Measurements from ENCODE around the gene MPRIP. TPM values are rescaled to one million over a fixed set of nuclear protein-coding genes. Genes with fewer than 3 reads are reported as not detected.

MPRIP gene
- total RNA-seq, 2 donors from 2014 or later, result 84.3 to 258 TPM

GRCh38 chr17:17206124-17206912, 164.1 kb downstream of the MPRIP start, which contains the start of gene PLD6:
Gene PLD6 (minus strand): TSS chr17:17206333. CDS start chr17:17206286, 47 bp downstream.
- Histone ChIP-seq H3K27me3 (replicated peaks; ENCODE audit: insufficient read depth) (no peaks in the 10 kb centered on the region), H3K27ac (peak within 1 kb of the TSS; percentile 86 to 90), H3K4me1 (replicated peaks) (peaks cover 16% of the 10 kb centered on the region), H3K36me3 (no peaks in the 10 kb centered on the region), H3K4me3 (peak within 1 kb of the TSS; percentile 42 to 45), H3K9me3 (no peaks in the 10 kb centered on the region)
- TF ChIP-seq POLR2AphosphoS5 (IDR thresholded peaks at IDR 0.05), result no peak
- TF ChIP-seq POLR2A (IDR thresholded peaks at IDR 0.05), result peak; percentile 30
- TF ChIP-seq CTCF (IDR thresholded peaks at IDR 0.05), result peak in 1 of 4 experiments; percentile 5
- intact Hi-C loops (cut with DNase I), result loop anchor here (5.0 kb wide), 1 partner anchor 54 kb away; no protein-coding TSS in a partner anchor
- 14% methylated on average over 61 of the region's 78 CpGs for WGBS
- DNase-seq (ENCODE audit: low spot score), result peak; percentile 74

- no peak for DNase-seq (ENCODE audit: low spot score)
- Histone ChIP-seq H3K36me3 (no peaks in the 10 kb centered on the region), H3K27me3 (replicated peaks; ENCODE audit: insufficient read depth) (no peaks in the 10 kb centered on the region), H3K4me1 (replicated peaks) (peaks cover 14% of the 10 kb centered on the region), H3K27ac (peak overlapping the region; percentile 86 to 90), H3K4me3 (no peak overlapping the region), H3K9me3 (no peaks in the 10 kb centered on the region)
- intact Hi-C loops (cut with DNase I), result loop anchor here (5.0 kb wide), 1 partner anchor 55 kb away; no protein-coding TSS in a partner anchor
- WGBS, result 21% methylated on average over 16 of the region's 16 CpGs
- TF ChIP-seq POLR2A (IDR thresholded peaks at IDR 0.05), result peak; percentile 14
- no peak for TF ChIP-seq CTCF (IDR thresholded peaks at IDR 0.05)
- TF ChIP-seq POLR2AphosphoS5 (IDR thresholded peaks at IDR 0.05), result peak; percentile 31
These were observed 164.7 kb downstream of the MPRIP start for GRCh38 chr17:17206913-17207335.

- Histone ChIP-seq H3K4me1 (replicated peaks) (peaks cover 14% of the 10 kb centered on the region), H3K4me3 (no peak overlapping the region), H3K27me3 (replicated peaks; ENCODE audit: insufficient read depth) (no peaks in the 10 kb centered on the region), H3K9me3 (no peaks in the 10 kb centered on the region), H3K36me3 (peaks cover 0 to under 1% of the 10 kb centered on the region in 2 donors), H3K27ac (no peak overlapping the region)
- no peak for DNase-seq (ENCODE audit: low spot score)
- no peak for TF ChIP-seq POLR2A (IDR thresholded peaks at IDR 0.05)
- no peak for TF ChIP-seq CTCF (IDR thresholded peaks at IDR 0.05)
- no peak for TF ChIP-seq POLR2AphosphoS5 (IDR thresholded peaks at IDR 0.05)
- WGBS, result 78% methylated on average over 8 of the region's 8 CpGs
- intact Hi-C loops (cut with DNase I), result loop anchor here (5.0 kb wide), 1 partner anchor 56 kb away; no protein-coding TSS in a partner anchor
These were observed 165.7 kb downstream of the MPRIP start for GRCh38 chr17:17207998-17208397.

GRCh38 chr17:17213775-17214174, 171.5 kb downstream of the MPRIP start:
- TF ChIP-seq POLR2AphosphoS5 (IDR thresholded peaks at IDR 0.05) (no peak), CTCF (IDR thresholded peaks at IDR 0.05) (no peak), POLR2A (IDR thresholded peaks at IDR 0.05) (no peak)
- no peak for DNase-seq (ENCODE audit: low spot score)
- H3K27ac ChIP-seq, result no peak overlapping the region
- H3K36me3 ChIP-seq, result peaks cover 9 to 33% of the 10 kb centered on the region in 2 donors
- H3K4me3 ChIP-seq, result no peak overlapping the region
- H3K9me3 ChIP-seq, result no peaks in the 10 kb centered on the region
- no peaks in the 10 kb centered on the region for H3K27me3 ChIP-seq (replicated peaks; ENCODE audit: insufficient read depth)
- no peaks in the 10 kb centered on the region for H3K4me1 ChIP-seq (replicated peaks)
- intact Hi-C loops (cut with DNase I), result no loop called here
- WGBS, result 67% methylated on average over 10 of the region's 10 CpGs
